Motor neuron (in vitro differentiated cells): Measurements from ENCODE around the gene CPN1. TPM values are rescaled to one million over a fixed set of nuclear protein-coding genes. Genes with fewer than 3 reads are reported as not detected.

Experiments
- ATAC-seq, 8 experiments: fragments of 200-7000 bp; cut with Tn5 transposase; replicated peaks in 6 of 8; 2 replicates each; pipeline ENCODE4 v1.8.0; 2021; ENCODE audit warnings: mild to moderate bottlenecking in 8 of 8, moderate library complexity in 8 of 8
- H3K27ac ChIP-seq, 2 donors: fragments of 250-450 bp; sonication (Bioruptor Pico); 2 replicates each; pipeline ENCODE4 v1.9.0; 2021; ENCODE audit warnings: antibody characterized with exemption in 2 of 2, mild to moderate bottlenecking in 2 of 2, moderate library complexity in 1 of 2
- H3K4me1 ChIP-seq, 2 donors: fragments of 250-450 bp; sonication (Bioruptor Pico); replicated peaks in 1 of 2; 2 replicates each; pipeline ENCODE4 v1.6.1; 2021; ENCODE audit warnings: antibody characterized with exemption in 2 of 2, mild to moderate bottlenecking in 2 of 2, moderate library complexity in 1 of 2
- H3K4me3 ChIP-seq, 5 donors: fragments of 250-450 bp; sonication (Bioruptor Pico); 2 replicates each; pipeline ENCODE4 v1.9.0; 2021; ENCODE audit warnings: antibody characterized with exemption in 5 of 5, mild to moderate bottlenecking in 5 of 5, moderate library complexity in 4 of 5
- WGBS, 10 experiments: fragments of 450-650 bp; shearing (Covaris generic); methylation state at CpG; one replicate each; pipeline ENCODE4 v1.0.0; 2022; 5-methylcytosine and 5-hydroxymethylcytosine counted together
- in situ Hi-C, 9 experiments: fragments of 400-800 bp; cut with MboI; loops; one replicate each; pipeline ENCODE4 v1.15.0; 2021; ENCODE audit warnings: low sequenced_read_pairs in 9 of 9, low pct_unique_long_range_greater_than_20kb in 2 of 9; ENCODE audit not compliant: unreplicated experiment in 9 of 9
- total RNA-seq, 8 experiments: library from RNA; unstranded; fragments of 300-600 nt; gene quantifications; 2 replicates each; pipeline versions ENCODE4 v1.2.3 to v1.2.4, GENCODE V29; 2022

CPN1 gene
- total RNA-seq, 8 experiments from 2014 or later, result 0.87 TPM; not detected in 7

DNA sequence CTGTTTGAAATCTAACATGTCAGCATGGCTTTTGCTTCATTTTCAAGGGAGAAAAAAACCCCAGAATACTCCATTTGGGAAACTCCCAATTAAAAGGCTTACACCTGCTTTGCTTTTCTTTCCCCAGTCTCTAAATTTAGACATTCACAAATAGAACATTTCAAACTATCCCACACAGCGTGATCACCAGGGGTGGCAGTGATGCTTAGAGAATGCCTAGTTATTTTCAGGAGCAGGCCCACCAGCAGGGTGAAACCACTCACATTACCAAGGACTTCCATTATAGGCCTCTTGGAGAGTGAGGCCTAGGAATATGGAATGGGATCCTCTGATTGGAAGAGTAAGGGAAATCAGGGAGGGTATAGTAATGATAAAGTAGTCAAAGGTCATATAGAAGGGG lies 14.2 kb downstream of the CPN1 start:
- H3K27ac ChIP-seq, result no peak overlapping the region

DNA sequence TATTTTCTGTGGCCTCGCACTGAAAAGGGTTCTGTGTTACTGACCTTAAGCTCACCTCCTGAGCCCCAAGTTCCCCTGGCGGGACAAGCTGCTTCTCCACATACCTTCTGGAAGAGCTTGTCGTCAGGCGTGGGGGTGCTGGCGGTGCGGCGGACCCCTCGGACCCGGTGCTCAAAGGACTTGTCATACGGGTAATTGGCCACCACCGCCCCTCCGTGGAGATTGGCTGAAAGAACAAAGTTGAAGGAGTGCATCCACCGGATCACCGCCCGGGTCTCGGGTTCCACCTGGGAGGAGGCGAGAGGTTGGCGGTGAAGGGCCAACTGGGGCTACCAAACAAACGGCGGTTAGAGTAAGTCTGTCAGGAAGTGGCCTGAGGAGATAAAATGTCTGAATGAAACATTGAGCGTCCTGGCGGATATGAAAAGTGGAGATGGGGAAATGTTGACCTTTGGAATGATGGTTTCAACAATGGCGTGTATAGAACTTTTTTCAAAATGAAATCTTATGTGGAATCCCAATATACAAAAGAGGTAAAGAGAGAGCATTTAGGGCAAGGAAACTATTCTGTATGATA lies 16.5 kb downstream of the CPN1 start:
- WGBS, 10 experiments, result 43 to 100% (median 86%) methylated on average over 1 to 16 of the region's 23 CpGs; no CpG with 5 or more reads in 1 of the 10 experiments
- in situ Hi-C loops, result no loop called here
- H3K4me3 ChIP-seq, result no peak overlapping the region
- no peak overlapping the region for H3K27ac ChIP-seq
- no peaks in the 10 kb centered on the region for H3K4me1 ChIP-seq
- ATAC-seq, result no peak

More for the DNA sequence above, 14.2 kb downstream of the CPN1 start:
- WGBS, 10 experiments, result 60 to 100% (median 100%) methylated on average over 1 of the region's 1 CpG; no CpG with 5 or more reads in 3 of the 10 experiments
- ATAC-seq, result no peak
- Histone ChIP-seq H3K4me1 (no peaks in the 10 kb centered on the region), H3K4me3 (no peak overlapping the region)
- in situ Hi-C loops, result no loop called here

DNA sequence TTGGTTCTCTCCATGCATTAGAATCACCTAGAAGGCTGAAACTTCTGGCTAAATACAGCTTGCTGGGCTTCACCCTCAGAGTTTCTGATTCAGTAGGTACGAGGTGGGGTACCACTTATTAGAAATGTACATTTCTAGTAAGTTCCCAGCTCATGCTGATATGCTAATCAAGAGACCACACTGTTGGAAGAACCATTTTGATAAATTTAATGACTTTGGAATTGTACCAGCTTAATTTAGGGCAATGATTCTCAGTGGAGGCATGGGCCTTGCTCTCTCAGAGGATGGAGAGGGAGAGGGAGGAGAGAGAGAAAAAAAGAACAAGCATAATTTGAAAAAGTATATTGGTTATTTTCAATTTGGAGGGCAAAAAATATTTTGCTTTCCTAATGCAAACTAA lies 20.3 kb downstream of the CPN1 start:
- no peak overlapping the region for H3K4me3 ChIP-seq
- H3K27ac ChIP-seq, result no peak overlapping the region
- in situ Hi-C loops, result no loop called here
- H3K4me1 ChIP-seq, result no peaks in the 10 kb centered on the region
- WGBS, 10 experiments, result 0 to 80% (median 38%) methylated on average over 1 of the region's 1 CpG; no CpG with 5 or more reads in 3 of the 10 experiments
- peak in 1 of 8 experiments; percentile 57 for ATAC-seq

DNA sequence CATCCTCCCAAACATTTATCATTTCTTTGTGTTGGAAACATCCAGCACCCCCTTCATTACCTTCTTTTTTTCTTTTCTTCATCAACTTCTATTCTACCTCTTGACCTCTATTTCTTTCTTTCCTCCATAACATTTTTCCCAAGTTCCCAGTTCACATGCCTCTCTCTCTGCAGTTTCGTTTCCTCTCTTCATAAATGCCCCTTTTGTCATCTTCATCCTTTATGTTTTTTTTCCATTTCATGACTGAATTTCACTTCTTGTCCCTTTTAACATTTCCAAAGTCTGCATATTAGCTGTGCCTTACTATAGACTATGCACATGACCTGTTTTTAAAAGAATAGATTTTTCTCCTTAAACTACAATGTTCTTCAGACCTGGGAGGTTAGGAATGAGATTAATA lies 23.7 kb downstream of the CPN1 start:
- 0 to 75% (median 43%) methylated on average over 1 of the region's 1 CpG for WGBS, 10 experiments
- no peak overlapping the region for H3K4me3 ChIP-seq
- H3K27ac ChIP-seq, result no peak overlapping the region
- no peak for ATAC-seq
- H3K4me1 ChIP-seq, result no peaks in the 10 kb centered on the region
- in situ Hi-C loops, result no loop called here

DNA sequence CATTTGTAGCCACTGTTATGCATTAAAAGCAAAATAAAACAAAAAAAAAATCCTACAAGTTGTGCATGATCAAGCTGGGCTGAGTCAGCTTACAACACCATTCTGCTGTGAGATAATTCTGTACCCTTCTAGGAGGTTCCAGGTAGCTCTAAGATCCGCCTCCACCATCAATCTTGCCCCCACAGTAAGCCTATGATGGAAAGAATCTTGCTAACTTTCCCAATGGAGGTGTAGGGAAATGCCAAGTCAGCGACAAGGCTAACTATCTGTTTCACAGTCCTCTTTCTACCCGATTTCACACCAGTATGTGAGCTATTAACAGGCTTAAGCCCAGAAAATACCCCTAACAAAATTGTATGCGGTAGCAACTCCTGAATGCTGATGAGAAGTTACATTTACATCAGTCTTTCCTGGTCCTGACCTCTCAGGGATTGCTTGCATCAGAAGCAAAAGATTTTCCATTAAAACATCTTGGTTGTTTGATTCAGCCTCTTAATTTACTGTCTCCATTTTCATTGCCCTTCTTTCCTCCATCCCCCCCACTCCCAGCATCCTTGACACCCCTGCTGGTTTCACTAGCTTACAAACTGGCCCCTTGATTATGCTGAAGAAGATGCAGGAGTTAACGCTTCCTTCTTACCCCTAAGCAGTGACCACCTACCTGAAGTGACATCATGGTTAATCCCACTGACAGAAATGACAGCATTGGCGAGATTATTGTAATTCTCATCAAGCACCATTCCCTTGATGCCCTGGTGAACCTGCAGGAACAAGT lies 27.8 kb downstream of the CPN1 start:
- H3K27ac ChIP-seq, result no peak overlapping the region
- in situ Hi-C loops, result no loop called here
- no peaks in the 10 kb centered on the region for H3K4me1 ChIP-seq
- WGBS, 10 experiments, result 10 to 86% (median 52%) methylated on average over 1 to 6 of the region's 6 CpGs; no CpG with 5 or more reads in 1 of the 10 experiments
- ATAC-seq, result no peak
- H3K4me3 ChIP-seq, result no peak overlapping the region

DNA sequence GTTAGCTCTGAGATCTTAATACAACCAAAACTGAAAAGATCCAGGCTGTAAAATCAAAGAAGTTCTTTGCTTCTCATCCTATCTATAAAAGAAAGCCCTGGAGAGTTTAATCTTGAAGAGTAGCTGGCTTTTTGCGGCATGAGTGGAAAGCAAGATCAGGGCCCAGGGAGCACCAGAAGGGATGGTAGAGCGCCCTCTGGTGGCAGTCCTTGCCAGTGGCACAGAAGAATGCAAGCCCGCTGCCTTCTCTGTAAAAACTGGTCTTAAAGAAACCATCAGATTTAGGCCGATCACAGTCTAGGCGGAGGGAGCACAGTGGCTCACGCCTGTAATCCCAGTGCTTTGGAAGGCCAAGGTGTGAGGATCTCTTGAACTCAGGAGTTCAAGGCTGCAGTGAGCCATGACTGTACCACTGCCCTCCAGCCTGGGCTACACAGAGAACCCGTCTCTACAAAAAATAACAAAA lies 35.6 kb downstream of the CPN1 start:
- in situ Hi-C loops, result loop anchor here in 4 of 9 experiments (10.0 to 25.0 kb wide), 3 partner anchors 184 to 209 kb away; no protein-coding TSS in a partner anchor
- no peak overlapping the region for H3K27ac ChIP-seq
- no peaks in the 10 kb centered on the region for H3K4me1 ChIP-seq
- 0 to 30% (median 8%) methylated on average over 4 to 5 of the region's 7 CpGs; no CpG with 5 or more reads in 5 of the 10 experiments for WGBS, 10 experiments
- H3K4me3 ChIP-seq, result no peak overlapping the region
- ATAC-seq, result peak; percentile 58 to 93 (median 81)

DNA sequence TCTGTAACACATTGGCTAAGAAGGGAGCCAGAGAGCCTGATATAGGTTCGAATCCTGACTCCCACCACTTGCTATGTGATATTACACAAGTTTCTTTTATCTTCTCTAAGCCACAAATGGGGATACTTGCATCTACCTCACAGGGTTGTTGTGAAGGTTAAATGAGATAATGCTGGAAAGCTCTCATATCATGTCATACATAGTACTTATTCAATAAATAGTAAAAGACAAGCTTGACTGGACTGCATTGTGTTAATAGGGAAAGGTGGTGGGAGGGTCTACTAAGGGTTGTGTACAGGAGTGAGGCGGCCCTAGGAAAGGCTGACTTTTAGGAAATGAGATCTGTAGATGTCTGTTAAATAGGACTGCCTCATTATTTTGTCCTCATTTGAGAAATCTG lies 36.1 kb downstream of the CPN1 start:
- in situ Hi-C loops, result loop anchor here in 4 of 9 experiments (10.0 to 25.0 kb wide), 3 partner anchors 183 to 208 kb away; no protein-coding TSS in a partner anchor
- WGBS, 10 experiments, result 0 to 100% (median 33%) methylated on average over 1 of the region's 2 CpGs; no CpG with 5 or more reads in 4 of the 10 experiments
- Histone ChIP-seq H3K4me3 (no peak overlapping the region), H3K27ac (no peak overlapping the region), H3K4me1 (no peaks in the 10 kb centered on the region)
- ATAC-seq, result peak in 1 of 8 experiments; percentile 7

DNA sequence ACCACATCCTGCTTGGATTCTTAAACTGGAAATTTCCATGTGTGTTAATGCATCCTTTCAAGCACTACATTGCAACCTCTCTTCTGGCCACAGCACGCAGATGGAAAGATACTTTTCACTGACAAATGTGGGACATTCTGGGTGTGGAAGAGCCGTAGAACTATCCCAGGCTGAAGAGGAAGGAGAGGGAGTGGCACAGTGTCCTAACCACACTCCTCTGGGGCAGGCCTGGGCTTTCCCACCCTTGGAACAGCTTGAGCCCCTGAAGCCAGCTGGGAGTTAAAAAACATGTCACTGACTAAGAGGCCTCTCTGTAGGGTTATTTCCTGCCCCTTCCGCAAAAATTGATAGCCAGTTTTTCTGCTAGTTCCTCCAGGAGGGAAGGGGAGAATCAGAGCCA lies 37.9 kb downstream of the CPN1 start:
- peak in 3 of 8 experiments; percentile 23 to 81 (median 48) for ATAC-seq
- no peak overlapping the region for H3K4me3 ChIP-seq
- no peaks in the 10 kb centered on the region for H3K4me1 ChIP-seq
- in situ Hi-C loops, result loop anchor here in 4 of 9 experiments (10.0 to 25.0 kb wide), 3 partner anchors 181 to 206 kb away; no protein-coding TSS in a partner anchor
- H3K27ac ChIP-seq, result no peak overlapping the region
- WGBS, 10 experiments, result 0 to 100% (median 38%) methylated on average over 1 to 3 of the region's 3 CpGs; no CpG with 5 or more reads in 1 of the 10 experiments

DNA sequence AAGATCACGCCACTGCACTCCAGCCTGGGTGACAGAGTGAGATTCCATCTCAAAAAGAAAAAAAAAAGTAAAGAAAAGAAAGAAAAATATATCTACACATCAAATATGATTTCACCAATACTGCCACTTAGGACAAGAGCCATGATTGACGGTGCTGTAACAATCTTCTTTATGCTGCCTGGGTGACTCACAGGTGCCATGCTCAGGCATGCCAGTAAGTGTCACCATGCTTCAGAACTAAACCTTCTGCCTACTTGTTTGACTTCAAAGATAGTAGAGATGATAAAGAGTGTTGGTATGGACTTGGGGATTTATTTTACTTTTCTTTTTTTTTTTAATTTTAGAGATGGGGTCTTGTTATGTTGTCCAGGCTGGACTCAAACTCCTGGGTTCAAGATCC lies 38.3 kb downstream of the CPN1 start:
- Histone ChIP-seq H3K4me3 (no peak overlapping the region), H3K4me1 (no peaks in the 10 kb centered on the region), H3K27ac (no peak overlapping the region)
- 50 to 100% (median 84%) methylated on average over 1 to 2 of the region's 2 CpGs; no CpG with 5 or more reads in 2 of the 10 experiments for WGBS, 10 experiments
- peak in 1 of 8 experiments; percentile 29 for ATAC-seq
- in situ Hi-C loops, result loop anchor here in 4 of 9 experiments (10.0 to 25.0 kb wide), 3 partner anchors 181 to 206 kb away; no protein-coding TSS in a partner anchor

DNA sequence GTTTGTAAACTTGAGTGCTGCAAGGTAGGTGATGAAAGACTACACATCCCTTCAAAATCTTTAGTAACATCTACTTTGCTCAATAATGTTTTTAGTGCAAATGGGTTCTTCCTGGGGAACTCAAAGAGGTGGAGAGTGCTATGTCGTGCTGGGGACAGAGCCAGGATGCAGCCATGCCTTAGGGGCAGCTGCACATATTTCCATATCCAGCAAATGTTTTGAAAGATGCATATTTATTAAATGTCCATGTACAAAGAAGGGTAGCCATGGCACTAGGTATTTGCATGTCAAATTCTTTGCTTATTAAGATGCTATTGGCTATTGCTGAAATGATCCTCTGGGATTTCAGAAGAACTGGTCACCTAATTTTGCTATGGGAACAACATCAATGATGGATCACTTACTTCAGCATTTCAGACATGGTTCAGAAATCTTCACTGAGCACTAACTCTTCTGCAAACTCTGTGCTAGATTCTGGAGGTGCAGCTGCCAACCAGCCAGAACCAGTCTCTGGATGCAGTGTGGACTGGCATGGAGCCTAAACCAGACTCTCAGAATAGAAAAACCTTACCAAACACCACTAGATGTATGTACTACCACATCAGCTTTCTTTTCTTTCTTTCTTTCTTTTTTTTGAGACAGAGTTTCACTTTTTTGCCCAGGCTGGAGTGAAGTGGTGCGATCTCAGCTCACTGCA lies 40.2 kb downstream of the CPN1 start:
- H3K27ac ChIP-seq, result no peak overlapping the region

DNA sequence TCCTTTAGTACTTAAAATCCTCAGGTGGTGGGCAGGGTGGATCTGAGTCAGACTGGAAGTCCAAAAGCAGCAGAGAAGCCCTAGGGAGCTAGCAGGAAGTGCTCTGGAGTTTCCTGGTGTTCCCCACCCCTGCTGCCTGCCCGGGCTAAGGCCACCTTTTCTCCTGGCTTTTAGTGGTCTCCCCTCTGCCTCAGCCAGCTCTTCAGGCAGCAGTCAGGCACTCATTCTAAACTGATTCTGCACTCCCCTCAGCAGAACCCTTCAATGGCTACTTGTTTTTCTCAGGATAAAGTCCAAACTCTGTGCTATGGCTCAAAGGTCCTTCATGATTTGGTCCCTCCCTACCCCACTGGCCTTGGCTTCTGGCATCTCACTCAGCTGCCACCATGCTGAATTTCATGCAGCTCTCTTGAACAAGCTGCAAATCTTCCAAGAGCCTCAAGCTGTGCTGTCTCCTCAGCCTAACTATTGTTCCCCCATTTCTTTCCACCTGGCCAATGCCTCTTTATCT lies 43.1 kb downstream of the CPN1 start:
- H3K4me1 ChIP-seq, result no peaks in the 10 kb centered on the region
- no peak overlapping the region for H3K4me3 ChIP-seq
- no CpG with 5 or more reads among the region's 1 CpG for WGBS, 10 experiments
- peak in 2 of 8 experiments; percentile 11 to 64 for ATAC-seq
- no peak overlapping the region for H3K27ac ChIP-seq
- in situ Hi-C loops, result loop anchor here in 3 of 9 experiments (25.0 kb wide), 2 partner anchors 176 to 201 kb away; no protein-coding TSS in a partner anchor

More for the DNA sequence above, 40.2 kb downstream of the CPN1 start:
- no peak overlapping the region for H3K4me3 ChIP-seq
- H3K4me1 ChIP-seq, result no peaks in the 10 kb centered on the region
- in situ Hi-C loops, result loop anchor here in 4 of 9 experiments (10.0 to 25.0 kb wide), 3 partner anchors 179 to 204 kb away; no protein-coding TSS in a partner anchor
- WGBS, 10 experiments, result 0 to 80% (median 0%) methylated on average over 1 of the region's 2 CpGs; no CpG with 5 or more reads in 5 of the 10 experiments
- ATAC-seq, result peak in 4 of 8 experiments; percentile 21 to 84 (median 44)

DNA sequence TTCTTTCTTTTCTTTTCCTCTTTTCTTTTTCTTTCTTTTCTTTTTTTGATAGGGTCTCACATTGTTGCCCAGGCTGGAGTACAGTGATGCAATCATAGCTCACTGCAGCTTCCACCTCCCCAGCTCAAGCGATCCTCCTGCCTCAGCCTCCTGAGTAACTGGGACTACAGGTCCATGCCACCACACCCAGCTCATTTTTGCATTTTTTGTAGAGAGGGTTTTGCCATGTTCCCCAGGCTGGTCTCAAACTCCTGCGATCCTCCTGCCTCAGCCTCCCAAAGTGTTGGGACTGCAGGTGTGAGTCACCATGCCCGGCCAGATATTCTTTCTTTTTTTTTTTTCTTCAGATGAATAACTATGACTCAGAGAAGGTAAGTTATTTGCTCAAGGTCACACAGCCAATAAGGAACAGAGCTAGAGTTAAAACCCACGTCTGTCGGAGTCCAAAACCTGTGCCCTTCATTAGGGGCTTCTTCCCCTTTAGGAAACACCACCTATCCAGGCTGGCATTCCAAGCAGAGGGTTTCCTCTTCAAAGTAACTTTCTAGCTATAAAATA lies 43.8 kb downstream of the CPN1 start:
- Histone ChIP-seq H3K4me3 (no peak overlapping the region), H3K27ac (no peak overlapping the region), H3K4me1 (no peaks in the 10 kb centered on the region)
- WGBS, 10 experiments, result 50 to 100% (median 98%) methylated on average over 1 to 4 of the region's 5 CpGs
- no peak for ATAC-seq
- in situ Hi-C loops, result loop anchor here in 3 of 9 experiments (25.0 kb wide), 2 partner anchors 176 to 201 kb away; no protein-coding TSS in a partner anchor
